Osteoblast (primary cell): Measurements from ENCODE around the gene SLC24A4. TPM values are rescaled to one million over a fixed set of nuclear protein-coding genes. Genes with fewer than 3 reads are reported as not detected.

Experiments
- DNase-seq: peaks from one replicate; pipeline ENCODE4 v3.0.0; 2011; ENCODE audit warnings: low spot score, mixed read lengths; ENCODE audit not compliant: insufficient read length; ENCODE audit errors: missing footprints
- H2AFZ ChIP-seq: 2 replicates; pipeline ENCODE4 v1.6.0; 2011; ENCODE audit warnings: mild to moderate bottlenecking, low read length
- H3K27ac ChIP-seq: 2 replicates; pipeline ENCODE4 v1.5.1; 2011; ENCODE audit warnings: mild to moderate bottlenecking, low read depth, low read length, moderate library complexity
- H3K27me3 ChIP-seq: 2 replicates; pipeline ENCODE4 v1.6.0; 2012; ENCODE audit warnings: mild to moderate bottlenecking, control low read depth, inconsistent platforms, low read length, moderate library complexity; ENCODE audit not compliant: insufficient read depth
- H3K36me3 ChIP-seq: 2 replicates; pipeline ENCODE4 v1.5.1; 2011; ENCODE audit warnings: mild to moderate bottlenecking, low read length, control low read depth, moderate library complexity; ENCODE audit not compliant: insufficient read depth
- H3K4me1 ChIP-seq: 2 replicates; pipeline ENCODE4 v1.5.1; 2011; ENCODE audit warnings: mild to moderate bottlenecking, low read length, control low read depth, moderate library complexity; ENCODE audit not compliant: insufficient read depth
- H3K4me2 ChIP-seq: 2 replicates; pipeline ENCODE4 v1.6.0; 2011; ENCODE audit warnings: mild to moderate bottlenecking, low read length; ENCODE audit not compliant: insufficient read depth
- H3K4me3 ChIP-seq: fragments of 200-600 bp; sonication (generic); 3 replicates; pipeline ENCODE4 v1.5.1; 2012; ENCODE audit warnings: mild to moderate bottlenecking, low read length, inconsistent platforms; ENCODE audit not compliant: insufficient read depth
- H3K79me2 ChIP-seq: 2 replicates; pipeline ENCODE4 v1.6.0; 2012; ENCODE audit warnings: mild to moderate bottlenecking, low read length, control low read depth, inconsistent platforms; ENCODE audit not compliant: insufficient read depth
- H3K9me3 ChIP-seq: 2 replicates; pipeline ENCODE4 v1.5.1; 2011; ENCODE audit warnings: low read depth, low read length, control low read depth
- H4K20me1 ChIP-seq: 2 replicates; pipeline ENCODE4 v1.6.0; 2012; ENCODE audit warnings: mild to moderate bottlenecking, low read length, control low read depth; ENCODE audit not compliant: insufficient read depth
- total RNA-seq: library from RNA; depleted of rRNA; stranded (reverse); fragments of >200 nt; gene quantifications from 2 replicates; pipeline ENCODE4 v1.2.3, GENCODE V29; 2012
- TF ChIP-seq, protein P1 (sequence below): IDR thresholded peaks from 2 replicates; pipeline ENCODE4 v1.5.1; 2011; ENCODE audit warnings: mild to moderate bottlenecking, low read depth, low read length, moderate library complexity; ENCODE audit errors: extremely low read depth

Gene SLC24A4
- total RNA-seq, 1 donor = under 0.01 TPM

DNA sequence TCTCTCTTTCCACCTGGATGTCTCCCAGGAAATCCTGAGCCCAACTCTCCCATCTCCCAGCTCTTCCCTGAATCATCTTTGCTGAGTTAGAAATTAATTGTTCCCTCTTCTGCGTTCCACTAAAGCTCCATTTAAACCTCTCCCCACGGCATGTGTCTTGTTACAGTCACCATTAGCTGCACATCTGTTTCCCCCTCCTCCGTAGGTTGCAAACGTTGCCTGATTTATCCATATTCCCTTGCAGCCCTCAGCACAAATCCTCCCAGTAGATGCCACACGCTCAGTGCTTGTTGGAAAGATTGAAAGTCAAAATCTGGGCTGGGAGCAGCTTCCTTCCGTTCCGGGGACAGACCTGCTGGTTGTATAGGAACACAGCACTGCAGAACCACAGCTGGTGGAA is 90.4 kb downstream of the SLC24A4 start:
- TF ChIP-seq, protein P1, sequence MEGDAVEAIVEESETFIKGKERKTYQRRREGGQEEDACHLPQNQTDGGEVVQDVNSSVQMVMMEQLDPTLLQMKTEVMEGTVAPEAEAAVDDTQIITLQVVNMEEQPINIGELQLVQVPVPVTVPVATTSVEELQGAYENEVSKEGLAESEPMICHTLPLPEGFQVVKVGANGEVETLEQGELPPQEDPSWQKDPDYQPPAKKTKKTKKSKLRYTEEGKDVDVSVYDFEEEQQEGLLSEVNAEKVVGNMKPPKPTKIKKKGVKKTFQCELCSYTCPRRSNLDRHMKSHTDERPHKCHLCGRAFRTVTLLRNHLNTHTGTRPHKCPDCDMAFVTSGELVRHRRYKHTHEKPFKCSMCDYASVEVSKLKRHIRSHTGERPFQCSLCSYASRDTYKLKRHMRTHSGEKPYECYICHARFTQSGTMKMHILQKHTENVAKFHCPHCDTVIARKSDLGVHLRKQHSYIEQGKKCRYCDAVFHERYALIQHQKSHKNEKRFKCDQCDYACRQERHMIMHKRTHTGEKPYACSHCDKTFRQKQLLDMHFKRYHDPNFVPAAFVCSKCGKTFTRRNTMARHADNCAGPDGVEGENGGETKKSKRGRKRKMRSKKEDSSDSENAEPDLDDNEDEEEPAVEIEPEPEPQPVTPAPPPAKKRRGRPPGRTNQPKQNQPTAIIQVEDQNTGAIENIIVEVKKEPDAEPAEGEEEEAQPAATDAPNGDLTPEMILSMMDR = no peak
- H3K27me3 ChIP-seq = peaks cover 19% of the 10 kb centered on the region
- H4K20me1 ChIP-seq = no peaks in the 10 kb centered on the region
- H3K79me2 ChIP-seq = no peaks in the 10 kb centered on the region
- no peak overlapping the region for H2AFZ ChIP-seq
- DNase-seq = no peak
- H3K9me3 ChIP-seq = no peaks in the 10 kb centered on the region
- H3K4me1 ChIP-seq = peaks cover under 1% of the 10 kb centered on the region
- peak overlapping the region; percentile 10 for H3K4me2 ChIP-seq
- H3K36me3 ChIP-seq = no peaks in the 10 kb centered on the region
- H3K27ac ChIP-seq = no peak overlapping the region
- H3K4me3 ChIP-seq = no peak overlapping the region

DNA sequence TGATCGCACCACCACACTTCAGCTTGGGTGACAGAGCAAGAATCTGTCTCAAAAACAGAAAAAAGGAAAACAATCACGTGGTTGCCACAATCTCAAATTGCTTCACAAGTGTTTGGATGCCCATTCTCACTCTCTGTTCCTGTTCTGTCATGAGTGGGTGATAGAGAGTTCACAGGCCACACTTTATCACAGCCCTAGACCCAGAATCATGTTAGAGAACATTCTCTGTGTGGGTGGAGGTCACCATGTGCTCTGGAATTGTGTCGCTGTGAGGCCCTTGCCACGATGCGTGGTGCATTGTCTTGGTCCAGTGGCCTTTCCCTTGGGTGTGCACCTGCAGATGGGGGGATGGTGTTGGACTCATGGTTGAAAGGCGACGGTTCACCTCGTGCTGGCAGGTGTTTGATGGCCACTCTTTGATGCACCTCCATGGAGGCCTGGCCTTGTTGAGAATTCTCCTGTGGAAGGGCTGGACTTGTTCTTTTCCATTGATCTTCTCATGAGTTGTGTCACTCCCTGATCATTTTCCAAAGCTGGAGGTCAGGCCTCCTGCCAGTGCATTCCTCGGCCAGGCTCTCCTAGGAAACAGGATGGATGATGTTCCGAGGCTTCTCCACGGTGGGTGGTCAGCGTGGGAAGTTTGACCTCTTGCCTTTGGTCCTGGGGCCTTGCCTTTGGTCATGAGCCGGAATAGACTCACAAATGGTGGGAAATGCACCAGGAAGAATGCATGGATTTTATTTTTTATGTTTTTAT is 91.9 kb downstream of the SLC24A4 start:
- DNase-seq = no peak
- H2AFZ ChIP-seq = no peak overlapping the region
- H3K4me1 ChIP-seq = no peaks in the 10 kb centered on the region
- no peak overlapping the region for H3K27ac ChIP-seq
- no peaks in the 10 kb centered on the region for H3K9me3 ChIP-seq
- TF ChIP-seq, protein P1 = no peak
- H3K36me3 ChIP-seq = no peaks in the 10 kb centered on the region
- no peak overlapping the region for H3K4me3 ChIP-seq
- no peaks in the 10 kb centered on the region for H3K79me2 ChIP-seq
- peaks cover 19% of the 10 kb centered on the region for H3K27me3 ChIP-seq
- H3K4me2 ChIP-seq = no peak overlapping the region
- no peaks in the 10 kb centered on the region for H4K20me1 ChIP-seq

DNA sequence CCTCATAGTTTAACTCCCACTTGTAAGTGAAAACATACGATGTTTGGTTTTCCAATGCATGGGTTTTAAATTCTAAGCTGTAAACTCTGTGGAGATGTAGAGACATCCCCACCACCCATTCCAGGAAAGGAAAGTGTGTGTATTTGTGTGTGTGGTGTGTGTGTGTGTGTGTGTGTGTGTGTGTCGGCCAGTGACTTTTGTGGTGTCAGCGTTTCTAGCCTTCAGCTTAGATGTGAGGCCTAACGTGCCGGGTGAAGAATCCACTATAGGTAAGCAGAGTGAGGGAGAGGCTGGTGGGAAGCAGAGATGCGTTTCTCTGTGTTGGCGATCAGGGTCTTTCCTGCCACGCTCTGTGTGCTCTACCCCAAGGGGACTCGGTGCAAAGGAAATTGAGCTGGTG is 93.0 kb downstream of the SLC24A4 start:
- Histone ChIP-seq H3K4me1 (no peaks in the 10 kb centered on the region), H3K4me3 (no peak overlapping the region), H2AFZ (no peak overlapping the region), H3K27me3 (peaks cover 16% of the 10 kb centered on the region), H3K9me3 (no peaks in the 10 kb centered on the region), H4K20me1 (no peaks in the 10 kb centered on the region), H3K36me3 (no peaks in the 10 kb centered on the region), H3K79me2 (no peaks in the 10 kb centered on the region), H3K27ac (no peak overlapping the region), H3K4me2 (no peak overlapping the region)
- TF ChIP-seq, protein P1 = no peak
- DNase-seq = no peak

DNA sequence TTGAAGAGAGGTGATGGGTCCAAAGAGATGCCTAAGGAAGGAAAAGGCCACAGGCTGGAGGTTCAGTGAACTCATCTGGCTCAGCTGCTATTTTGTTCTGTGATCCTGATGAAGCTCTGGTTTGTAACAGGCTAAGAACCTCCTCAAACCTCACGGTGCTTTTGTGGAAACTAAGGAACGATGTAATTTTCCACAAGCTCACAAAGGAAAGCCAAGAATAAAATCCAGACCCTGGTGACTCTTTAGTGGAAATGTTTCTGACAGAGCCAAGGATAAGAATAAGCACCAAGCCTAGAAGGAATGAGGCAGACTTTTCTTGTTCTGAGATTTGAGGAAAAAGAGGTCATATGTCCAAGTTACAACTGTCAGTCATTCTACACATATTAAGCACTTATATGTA is 93.6 kb downstream of the SLC24A4 start:
- no peaks in the 10 kb centered on the region for H3K9me3 ChIP-seq
- no peaks in the 10 kb centered on the region for H3K79me2 ChIP-seq
- no peaks in the 10 kb centered on the region for H3K36me3 ChIP-seq
- TF ChIP-seq, protein P1 = no peak
- DNase-seq = no peak
- H2AFZ ChIP-seq = no peak overlapping the region
- no peak overlapping the region for H3K4me2 ChIP-seq
- no peak overlapping the region for H3K4me3 ChIP-seq
- peaks cover 2% of the 10 kb centered on the region for H3K4me1 ChIP-seq
- H3K27ac ChIP-seq = no peak overlapping the region
- H4K20me1 ChIP-seq = no peaks in the 10 kb centered on the region
- H3K27me3 ChIP-seq = peaks cover 15% of the 10 kb centered on the region
